HG02852 (cell line): ENCODE data around the gene MYL1.

Experiments
- ATAC-seq: cut with Tn5 transposase; IDR thresholded peaks from one replicate; pipeline ENCODE4 v1.9.1; 2021; ENCODE audit warnings: mild to moderate bottlenecking, moderate library complexity; ENCODE audit not compliant: unreplicated experiment

The MYL1 gene

GRCh38 chr2:210268281-210268680 lies 46.7 kb downstream of the MYL1 start:
- no peak for ATAC-seq

- no peak for ATAC-seq
Measured at GRCh38 chr2:210267698-210268097, 47.3 kb downstream of the MYL1 start.

GRCh38 chr2:210264282-210264681 lies 50.7 kb downstream of the MYL1 start:
- ATAC-seq, result no peak

- ATAC-seq, result no peak
Measured at GRCh38 chr2:210263841-210264240, 51.1 kb downstream of the MYL1 start.

GRCh38 chr2:210262036-210262435 lies 52.9 kb downstream of the MYL1 start:
- ATAC-seq, result no peak

- no peak for ATAC-seq
Measured at GRCh38 chr2:210259687-210260086, 55.3 kb downstream of the MYL1 start.

GRCh38 chr2:210252699-210253606 lies 62.0 kb downstream of the MYL1 start:
- ATAC-seq, result no peak

- ATAC-seq, result no peak
Measured at GRCh38 chr2:210250622-210251021, 64.4 kb downstream of the MYL1 start.
